ENCODE data around the gene TNS3.

TNS3 gene

DNA sequence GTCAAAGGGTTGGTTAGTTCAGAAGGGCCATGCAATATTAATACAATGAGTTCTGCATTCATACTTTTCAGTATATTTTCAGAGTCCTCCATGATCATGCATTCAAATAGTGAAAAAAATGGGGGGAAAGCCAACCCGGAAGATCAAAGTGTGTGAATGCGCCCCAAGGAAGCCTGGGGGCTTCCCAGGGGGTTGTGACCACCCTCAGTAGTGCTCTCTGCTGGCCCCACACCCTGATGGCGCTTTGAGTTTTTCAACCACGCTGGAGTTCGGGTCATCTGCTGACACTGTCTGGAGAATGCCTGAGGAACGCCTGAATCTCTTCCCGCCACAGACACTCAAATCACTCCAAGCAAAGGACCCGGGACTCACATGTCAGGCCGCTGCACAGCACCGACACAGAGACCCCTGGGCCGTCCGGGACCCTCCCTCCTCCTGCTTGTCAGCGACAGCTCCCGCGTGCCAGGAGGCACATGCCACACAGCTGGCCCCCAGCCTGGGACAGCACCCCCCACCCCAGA lies 1.0 kb downstream of the TNS3 start:
- DNase-seq, result no peak

DNA sequence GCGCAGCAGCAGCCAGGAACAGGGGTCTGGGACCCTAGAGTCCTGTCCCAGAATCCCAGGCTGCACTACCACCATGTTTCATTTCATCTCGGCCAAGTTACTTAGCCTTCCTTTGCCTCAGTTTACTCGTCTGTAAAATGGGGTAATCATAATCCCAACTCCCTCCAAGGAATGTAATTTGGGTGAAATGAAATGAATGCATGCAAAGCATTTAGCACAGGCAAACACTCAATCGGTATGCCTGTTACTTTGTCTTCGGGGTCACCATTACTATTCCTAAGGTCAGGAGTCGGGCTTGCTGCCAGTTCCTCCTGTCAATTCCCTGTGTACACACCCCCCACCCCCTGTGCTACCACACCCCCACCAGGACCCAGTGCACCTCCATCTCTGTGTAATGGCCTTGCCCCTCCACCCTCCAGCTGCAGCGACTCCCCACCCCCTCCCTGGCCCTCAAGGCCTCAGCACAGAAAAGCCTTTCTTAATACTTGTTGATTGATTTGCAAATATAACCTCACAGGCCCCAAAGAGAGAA lies 1.7 kb downstream of the TNS3 start:
- DNase-seq, result no peak

DNA sequence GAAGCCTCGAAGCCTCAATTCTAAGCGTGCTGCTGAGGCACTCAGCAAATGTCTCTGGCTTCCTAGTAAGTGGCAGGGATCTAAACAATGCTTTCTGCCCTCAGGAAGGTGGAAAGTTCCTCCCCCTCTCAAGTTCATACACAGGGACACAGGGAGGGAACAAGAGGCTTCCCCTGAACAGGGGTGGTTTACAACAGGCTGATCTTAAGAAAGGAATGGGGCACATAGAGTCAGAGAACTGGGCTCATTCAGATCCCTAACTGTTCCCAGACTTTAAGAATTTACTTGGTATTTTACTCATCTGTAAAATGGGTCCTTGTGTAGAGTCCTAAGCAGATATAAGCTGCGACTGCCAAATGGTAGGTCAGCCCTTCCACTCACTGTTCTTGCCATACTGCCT lies 2.5 kb downstream of the TNS3 start:
- DNase-seq, result no peak

DNA sequence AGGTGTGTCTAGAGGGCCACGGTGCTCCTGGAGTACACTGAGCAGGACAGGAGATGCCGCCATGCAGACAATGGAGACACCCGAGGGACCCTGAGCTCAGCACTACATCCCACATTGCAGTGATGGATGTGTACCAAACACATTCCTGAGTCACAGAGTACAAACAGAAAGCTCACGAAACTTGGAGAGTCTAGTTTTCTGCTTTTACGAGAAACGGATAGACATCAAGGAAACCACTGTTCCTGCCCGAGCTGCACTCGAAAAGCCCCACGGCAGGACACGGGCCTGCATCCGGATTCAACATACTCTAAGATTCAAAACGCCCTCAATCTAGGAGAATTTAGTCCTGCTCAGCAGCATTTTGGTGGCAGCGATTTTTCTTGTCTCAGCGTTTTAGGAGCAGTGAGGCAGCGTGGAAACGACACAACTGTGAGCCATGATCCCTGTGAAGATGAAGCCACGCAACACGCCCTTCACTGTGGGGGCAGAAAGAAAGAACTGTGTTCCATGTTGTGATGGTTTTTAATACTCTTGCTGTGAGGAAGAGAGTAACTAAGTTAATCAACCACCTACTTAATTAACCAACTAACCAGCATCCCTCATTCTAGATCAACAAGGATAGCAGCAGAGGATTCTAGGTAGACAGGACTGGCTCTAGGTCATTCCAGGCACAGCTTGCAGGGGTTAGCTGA lies 3.2 kb downstream of the TNS3 start:
- no peak for DNase-seq

DNA sequence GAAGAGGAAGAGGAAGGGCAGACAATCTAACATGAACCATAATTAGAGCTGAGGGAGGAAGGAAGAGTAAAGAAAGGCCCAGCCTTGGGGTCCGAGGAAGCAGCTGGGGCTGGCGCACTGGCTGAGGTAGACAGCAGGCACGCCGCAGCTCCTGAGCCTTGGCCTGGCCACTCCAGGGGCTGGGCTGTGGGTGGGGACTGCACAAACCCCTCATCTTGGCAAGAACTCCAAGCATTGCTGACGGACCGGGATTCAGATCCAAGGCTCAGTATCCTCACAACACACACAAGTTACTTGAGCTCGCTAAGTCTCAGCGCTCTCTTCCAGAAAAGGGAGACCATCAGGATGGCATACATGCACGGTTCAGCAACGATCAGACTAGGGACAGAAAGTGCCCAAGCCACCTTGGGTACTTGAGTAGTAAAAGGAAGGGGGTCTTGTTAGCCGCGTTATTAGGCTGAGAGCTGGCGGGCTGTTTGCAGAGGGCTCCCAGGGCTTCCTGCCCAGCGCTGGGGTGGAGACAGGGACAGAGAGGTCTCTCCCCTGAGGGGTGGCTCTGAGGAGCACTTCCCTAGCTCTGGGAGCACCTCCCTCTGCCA lies 4.5 kb downstream of the TNS3 start:
- DNase-seq, result no peak

DNA sequence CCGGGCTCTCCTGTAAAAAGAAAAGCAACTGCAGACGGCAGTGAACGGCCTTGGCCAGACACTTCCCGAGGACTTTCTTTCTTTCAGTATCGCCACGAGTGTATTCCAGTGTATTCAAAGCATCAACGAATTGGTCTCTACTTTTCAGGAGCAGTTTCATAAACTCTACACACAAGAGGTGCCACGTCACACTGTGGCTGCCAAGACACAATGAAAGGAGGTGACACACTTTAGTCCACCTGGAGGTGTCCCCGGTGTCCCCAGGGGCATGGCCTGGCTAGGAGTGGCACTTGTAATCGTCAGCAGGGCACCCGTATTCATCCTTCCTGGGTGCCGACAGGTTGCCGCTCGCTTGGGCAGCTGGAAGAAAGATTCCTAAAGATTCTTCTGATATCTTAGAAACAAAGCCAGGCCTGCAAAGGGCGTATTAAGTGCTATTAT lies 5.0 kb downstream of the TNS3 start:
- no peak for DNase-seq

DNA sequence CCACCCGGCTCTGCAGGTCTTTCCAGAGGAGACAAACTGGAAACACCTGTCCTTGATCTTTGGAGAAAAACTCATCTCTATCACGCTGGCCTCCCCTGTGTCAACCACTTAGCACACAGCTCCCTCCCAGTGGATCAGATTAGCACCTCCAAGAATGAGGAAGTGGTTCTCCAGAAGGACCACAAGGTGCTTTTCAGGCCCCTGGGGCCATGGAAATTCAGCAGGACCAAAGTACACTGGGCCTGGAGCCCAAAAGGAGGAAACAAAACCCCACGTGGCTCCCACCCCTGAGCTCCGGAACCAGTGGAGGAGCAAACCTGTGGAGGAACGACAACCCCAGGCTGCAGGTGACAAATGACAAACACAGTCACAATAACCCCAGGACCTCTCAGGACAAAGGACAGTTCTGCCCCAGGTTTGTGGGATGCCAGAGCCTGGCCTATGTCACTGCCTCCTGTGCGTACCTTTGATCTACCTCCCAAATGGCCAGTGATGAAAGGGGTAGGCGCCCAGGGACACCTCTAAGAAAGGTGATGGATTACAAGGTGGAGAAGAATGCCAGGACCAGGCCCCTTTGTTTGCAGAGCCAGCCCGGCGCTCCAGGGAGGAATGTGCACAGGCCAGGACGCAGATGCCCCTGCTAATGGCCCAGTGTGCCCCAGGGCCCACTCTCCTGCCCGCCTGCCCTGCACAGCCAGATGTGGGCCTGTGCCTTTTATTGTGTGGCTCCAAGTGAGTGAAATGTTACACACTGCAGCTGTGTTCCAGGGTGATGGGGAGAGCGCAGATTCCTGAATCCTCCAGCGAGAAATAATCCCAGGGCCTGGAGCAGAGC lies 5.7 kb downstream of the TNS3 start:
- DNase-seq, result no peak

DNA sequence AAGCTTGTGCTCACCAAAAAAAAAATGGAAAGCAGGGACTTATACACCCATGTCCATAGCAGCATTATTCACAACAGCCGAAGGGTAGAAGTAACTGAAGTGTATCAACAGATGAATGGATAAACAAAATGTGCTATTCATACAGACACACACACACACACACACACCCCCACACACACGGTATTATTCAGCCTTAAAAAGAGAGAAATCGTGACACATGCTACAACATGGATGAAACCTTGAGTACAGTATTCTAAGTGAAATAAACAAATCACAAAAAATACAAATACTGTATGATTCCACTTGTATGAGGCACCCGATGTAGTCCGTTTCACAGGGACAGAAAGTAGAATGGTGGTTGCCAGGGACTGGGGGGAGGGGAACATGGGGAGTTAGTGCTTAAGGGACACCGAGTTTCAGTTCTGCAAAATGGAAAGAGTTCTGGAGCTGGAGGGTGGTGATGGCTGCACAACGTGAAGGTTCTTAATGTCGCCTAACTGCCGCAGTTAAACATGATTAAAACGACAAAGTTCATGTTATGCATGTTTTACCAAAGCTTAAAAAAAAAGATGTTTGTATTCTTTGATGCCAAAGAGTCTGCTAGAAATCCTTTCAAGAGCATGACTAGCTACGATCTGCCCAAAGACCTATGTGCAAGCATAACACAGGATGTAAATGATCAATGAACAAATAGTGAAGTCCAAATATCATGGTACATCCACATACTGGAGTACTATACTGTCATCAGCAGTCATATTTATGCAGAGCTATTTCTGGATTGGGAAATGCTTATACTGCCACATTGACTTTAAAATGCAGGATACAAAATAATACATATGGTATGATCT lies 7.2 kb downstream of the TNS3 start:
- DNase-seq, result peak; percentile 69

DNA sequence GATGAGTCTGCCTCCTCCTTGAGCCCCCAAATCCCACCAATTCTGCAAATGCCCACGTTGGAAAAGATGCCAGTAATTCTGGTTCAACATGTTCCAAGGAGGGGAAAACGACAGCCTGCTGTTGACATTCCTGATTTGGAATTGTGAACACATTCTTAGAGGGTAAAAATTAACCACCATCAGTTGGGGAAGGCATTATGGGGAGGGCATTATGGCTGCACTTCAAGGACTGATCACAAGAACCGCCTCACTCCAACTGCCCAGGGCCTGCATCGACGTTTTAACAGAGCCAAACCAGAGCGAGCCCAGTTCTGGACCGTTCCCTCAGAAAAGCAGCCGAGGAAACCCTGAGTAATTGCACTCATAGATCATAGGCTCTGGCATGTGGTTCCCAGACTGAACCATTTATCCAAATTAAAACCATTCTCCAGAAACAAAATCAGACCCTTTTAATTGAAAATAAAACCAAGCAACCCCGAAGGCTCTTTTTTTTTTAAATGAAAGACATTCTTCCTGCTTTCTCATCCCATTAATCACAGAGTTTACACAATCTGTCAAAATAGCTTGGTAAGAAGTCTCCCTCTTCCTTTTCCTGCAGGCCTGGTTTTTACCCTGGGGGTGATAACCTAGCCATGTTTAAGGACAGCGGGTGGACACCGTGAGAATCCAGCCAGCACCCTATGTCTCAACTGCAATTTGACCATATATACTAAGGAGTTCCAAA lies 8.0 kb downstream of the TNS3 start:
- no peak for DNase-seq

DNA sequence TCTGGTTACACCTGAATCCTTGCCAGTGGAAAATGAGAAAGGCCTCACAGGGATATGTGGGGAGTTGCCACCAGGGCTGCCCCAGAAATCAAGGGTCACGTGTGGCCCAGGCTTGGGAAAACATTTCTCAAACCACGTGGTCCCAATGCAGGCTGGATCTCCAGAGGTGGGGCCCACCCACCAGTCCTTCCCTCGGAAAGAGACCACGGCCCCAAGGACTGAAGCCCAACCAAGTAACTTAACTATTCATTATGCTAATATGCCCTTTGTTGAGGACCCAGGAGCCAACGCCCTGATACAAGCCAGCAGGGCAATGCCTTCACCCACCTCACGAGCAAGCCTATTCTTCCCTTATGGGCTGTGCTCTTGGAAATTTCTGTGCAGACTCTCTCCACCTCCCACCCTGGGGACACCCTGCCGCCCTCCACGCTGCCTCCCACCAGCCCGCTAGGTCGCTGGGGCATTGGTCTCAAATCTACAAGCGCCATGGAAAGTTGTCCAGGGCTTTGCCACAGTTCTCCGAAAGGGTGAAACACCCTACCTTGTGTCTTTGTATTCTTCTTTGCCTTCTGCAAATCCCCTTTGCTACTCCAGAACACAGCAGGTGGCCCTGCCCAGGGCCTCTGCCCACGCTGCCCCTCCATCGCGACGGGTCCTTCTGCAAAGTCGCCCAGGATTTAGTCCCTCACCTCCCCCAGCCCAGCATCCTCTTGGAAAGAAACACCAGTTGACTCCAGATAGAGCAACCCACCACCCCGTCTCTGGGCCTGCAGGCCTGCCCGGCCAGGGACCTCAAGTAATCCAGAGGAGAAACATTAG lies 8.8 kb downstream of the TNS3 start:
- DNase-seq, result no peak

DNA sequence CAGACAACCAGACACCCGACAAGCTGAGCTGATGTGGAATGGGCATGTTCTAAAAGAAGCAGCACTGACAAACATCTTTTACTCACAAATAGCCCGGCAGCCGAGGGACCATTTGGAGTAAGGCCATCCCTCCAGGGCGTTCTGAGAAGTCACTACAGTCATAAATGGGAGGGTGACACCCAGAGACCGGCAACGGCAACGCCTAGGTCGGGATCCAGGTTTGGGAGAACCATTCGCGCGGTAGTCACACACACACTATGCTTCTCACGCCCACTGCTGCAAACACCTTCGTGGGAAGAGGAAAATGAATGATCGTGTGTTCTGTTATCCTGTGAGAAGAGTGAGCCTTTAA lies 9.8 kb downstream of the TNS3 start:
- no peak for DNase-seq

DNA sequence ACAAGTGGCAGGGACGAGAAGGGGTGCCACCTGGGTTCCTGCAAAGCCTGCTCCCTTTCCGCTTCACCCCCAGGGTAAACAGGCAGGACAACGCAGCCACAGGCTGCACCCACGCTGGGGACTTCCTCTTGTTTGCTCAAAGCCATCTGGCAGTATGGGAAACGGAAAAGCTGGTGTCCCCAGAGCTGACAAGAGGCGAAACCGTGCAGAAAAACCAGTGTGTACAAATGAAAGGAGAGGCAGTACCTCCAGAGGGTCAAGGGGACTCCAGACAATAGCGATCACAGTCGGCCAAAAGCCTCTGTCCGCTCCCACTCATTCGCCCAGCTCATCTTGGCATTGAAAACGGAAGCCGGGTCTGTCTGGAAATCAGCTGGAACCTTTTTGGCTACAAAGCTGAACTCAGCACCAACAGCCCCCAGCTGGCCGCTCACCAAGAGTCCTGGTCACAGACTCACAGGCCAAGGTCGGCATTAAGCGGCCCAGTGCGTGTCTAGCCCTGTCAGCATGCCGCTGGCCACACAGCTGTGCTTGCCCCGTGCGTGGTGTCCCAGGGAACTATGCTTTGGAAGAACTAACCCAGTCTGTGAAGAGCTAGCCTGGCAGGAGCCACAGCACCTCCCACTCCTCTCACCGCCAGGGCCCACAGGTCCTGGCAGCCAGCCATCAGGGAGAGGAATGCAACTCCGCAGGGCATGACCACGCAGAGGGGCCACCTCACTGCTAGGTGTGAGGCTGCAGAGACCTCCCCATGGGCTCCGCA lies 10.4 kb downstream of the TNS3 start:
- DNase-seq, result no peak

DNA sequence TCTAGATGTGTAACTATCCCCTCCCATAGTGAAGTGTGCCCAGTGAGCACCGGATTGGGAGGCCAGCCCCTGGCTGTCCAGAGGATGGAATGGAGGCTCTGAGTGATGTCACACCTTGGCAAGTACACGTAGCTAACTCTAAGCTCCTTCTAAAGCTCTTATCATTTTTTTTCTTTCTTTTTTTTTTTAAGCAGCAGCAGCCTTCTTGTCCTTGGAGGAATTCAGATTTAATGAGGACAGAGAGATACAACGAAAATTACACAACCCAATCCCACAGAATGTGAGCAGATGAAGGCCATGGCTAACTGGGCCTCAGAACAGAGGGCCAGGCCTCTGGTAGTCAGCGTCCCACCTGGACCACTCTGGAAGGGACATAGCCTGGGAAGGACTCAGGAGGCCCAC lies 11.3 kb downstream of the TNS3 start:
- no peak for DNase-seq

DNA sequence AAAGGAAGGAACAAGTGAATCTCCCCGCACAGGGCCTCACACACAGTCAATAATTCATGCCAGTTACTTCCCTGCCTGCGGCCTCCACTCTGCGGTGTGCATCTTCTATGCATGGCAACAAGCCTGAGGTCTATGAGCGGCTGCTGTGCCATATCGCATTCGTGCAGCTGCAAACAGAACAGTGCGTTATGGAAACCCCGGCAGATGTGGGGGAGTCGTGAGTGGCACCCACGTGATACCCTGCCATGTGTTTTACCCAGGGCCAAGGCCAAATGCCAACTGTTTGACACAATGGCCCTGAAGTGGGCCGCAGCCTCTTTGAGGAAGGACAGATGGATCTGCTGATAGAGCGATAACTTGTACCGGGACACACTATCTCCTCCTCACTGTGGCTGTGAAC lies 13.4 kb downstream of the TNS3 start:
- peak; percentile 35 for DNase-seq

DNA sequence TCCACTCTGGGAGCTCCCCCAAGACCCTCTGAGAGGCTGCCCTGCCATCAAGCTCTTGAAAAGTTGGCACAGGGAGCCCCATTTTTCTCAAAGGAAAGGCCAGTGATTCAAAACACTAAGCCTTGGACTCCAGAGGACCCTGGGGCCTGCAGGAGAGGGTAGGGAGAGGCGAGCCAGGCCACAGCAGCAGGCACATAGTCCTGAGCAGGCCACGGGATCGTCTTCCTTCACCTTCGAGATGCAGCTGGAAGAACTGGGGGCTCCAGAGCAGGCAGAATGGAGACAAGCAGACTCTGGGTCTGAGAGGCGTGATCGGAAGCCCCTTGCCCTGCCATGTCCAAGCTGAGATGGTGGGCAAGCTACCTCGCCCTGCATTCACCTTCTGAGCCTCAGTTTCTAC lies 13.9 kb downstream of the TNS3 start:
- no peak for DNase-seq

DNA sequence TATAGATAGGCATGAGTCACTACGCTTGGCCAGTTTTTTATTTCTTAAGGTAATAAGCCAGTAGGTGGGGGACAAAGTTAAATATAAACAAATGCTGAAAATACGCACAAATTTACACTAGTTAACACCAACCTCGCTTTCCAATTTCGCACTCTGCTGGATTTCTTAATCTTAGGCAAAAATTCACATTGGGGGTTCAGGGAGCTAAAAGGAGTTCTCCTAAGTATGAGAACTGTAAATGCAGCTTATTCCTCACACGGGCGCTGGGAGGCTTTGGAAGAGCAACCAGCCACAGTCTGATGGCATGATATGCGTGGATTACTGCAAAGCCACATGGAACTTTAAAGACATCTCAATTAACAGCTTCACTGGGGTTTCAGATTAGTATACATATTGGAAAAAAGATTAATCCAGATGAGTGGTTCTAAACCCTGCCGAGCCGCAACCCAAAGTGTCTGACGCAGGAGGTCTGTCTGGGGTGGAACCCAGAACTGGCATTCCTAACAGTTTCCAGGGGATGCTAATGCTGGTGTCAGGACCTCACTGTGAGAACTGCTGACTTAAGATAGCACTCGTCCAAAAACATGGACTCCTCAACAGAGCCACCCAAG lies 16.2 kb downstream of the TNS3 start:
- DNase-seq, result no peak

DNA sequence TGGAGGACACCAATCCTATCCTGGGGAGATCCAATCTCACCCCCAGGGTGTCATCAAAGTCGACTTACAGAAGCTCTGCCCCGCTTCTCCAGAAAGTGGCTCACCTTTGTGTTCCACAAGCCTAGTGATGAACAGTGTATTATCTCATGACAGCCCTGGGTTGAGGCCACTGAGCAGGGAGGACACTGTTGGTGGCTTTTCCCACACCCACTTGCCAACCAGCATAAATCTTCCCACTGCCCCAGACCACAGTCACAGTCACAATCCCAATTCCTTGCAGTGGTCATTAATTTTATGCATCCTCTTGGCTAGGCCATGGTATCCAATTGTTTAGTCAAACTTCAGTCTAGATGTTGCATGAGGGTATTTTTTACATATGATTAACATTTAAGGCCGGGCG lies 18.4 kb downstream of the TNS3 start:
- no peak for DNase-seq

DNA sequence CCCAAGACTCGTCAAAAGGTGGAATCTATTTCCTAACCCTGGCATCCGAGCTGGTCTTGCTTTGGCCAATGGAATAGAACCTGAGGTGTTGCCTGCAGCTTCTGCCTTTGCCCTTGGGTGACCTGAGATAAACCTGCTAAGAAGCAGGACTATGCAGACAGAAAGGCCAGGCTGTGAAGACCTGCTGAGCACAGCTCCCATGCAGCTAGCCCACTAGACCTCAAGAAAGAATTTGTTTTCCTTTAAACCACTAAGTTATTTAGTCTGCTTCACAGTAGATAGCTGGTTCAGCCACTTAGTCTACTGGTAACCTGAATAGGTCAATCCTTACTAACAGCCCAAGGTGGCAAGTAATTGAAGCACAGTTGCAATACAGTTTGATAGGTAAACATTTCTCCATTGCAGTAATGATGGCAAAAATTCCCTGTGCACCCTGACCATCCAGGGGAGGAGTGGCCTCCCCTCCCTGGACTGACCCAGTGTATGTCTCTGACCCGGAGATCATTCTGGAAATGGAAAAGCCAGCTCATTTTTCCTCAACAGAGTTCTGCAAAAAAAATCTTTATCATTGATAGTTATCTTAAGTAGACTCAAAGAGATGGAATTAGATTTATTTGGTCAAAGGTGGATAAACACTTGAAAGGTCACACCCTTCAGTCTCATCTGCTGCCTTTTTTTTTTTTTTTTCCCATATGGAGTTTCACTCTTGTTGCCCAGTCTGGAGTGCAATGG lies 20.0 kb downstream of the TNS3 start:
- DNase-seq, result no peak

Measured in CD4-positive, alpha-beta T cell treated with Interleukin-15 for 1 hour (primary cell).